Raji (cell line): ENCODE measurements around the gene PAK5.

Experiments
- POLR2A ChIP-seq: IDR thresholded peaks from 2 replicates; pipeline ENCODE4 v1.6.1; 2011; ENCODE audit warnings: low read depth, low read length, control low read depth; ENCODE audit not compliant: insufficient read depth

Gene PAK5

DNA sequence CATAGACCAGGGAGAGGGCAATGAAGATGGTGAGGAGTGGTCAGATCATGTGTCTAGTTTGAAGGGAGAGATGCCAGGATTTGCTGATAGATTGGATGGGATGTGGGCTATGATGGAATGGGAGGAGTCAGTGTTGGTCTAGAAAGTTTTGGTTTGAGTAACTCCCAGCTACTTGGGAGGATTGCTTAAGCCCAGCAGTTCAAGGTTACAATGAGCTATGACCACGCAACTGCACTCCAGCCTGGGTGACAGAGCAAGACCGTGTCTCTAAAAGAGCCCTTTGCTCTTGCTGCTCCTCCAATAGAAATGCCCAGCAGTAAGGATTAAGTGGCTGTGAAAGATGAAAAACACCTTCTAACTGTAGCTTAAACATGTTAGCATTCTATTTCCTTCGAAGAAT lies 342.7 kb downstream of the PAK5 start:
- TF ChIP-seq POLR2A: no peak

DNA sequence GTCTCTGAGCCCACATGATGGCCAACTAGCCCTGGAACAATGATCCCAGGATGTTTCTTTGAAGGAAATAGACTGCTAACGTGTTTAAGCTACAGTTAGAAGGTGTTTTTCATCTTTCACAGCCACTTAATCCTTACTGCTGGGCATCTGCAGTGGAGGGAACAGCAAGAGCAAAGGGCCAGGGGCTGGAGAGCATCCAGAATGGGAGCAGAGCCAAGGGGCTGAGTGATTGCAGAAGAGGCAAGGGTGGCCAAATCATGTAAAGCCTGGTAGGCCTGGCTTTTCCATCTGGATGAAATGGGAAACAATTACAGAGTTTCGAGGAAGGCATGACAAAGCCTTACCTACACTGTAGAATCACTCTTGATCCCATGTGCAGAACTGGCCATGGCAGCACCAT lies 343.2 kb downstream of the PAK5 start:
- no peak for TF ChIP-seq POLR2A

GRCh38 chr20:9493803-9494202 lies 345.1 kb downstream of the PAK5 start:
- TF ChIP-seq POLR2A: no peak

DNA sequence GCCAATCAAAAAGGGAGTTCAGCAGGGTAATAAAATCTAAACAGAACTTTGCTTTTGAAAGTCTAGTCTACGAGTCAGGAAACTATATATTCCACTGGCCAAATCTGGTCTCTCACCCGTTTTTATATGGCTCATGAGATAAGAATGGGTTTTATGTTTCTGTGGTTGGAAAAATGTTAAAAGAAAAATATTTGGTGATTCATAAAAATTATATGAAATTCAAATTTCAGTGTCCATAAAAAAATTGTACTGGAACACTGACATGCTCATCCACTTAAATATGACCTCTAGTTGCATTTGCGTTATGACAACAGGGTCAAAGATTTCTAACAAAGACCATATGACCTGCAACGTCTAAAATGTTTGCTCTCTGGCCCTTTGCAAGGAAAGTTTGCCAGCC lies 346.8 kb downstream of the PAK5 start:
- TF ChIP-seq POLR2A: no peak

- TF ChIP-seq POLR2A: no peak
Measured at GRCh38 chr20:9491324-9491723, 347.6 kb downstream of the PAK5 start.

DNA sequence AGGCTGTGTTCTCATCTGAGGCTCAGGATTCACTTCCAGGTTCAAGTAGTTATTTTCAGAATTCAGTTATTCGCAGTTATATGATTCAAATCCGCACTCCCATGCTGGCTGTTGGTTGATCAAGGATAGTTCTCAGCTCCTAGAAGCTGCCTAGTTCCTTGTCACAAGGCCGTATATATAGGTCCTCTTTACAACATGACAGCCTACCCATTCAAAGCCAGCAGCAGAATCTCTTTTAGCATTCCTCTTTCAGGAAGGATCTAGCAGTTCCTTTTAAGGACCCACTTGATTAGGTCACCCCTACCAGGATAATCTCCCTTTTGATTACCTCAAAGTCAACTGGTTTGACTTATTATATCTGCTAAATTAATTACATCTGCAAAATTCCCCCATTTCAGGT lies 348.2 kb downstream of the PAK5 start:
- no peak for TF ChIP-seq POLR2A

DNA sequence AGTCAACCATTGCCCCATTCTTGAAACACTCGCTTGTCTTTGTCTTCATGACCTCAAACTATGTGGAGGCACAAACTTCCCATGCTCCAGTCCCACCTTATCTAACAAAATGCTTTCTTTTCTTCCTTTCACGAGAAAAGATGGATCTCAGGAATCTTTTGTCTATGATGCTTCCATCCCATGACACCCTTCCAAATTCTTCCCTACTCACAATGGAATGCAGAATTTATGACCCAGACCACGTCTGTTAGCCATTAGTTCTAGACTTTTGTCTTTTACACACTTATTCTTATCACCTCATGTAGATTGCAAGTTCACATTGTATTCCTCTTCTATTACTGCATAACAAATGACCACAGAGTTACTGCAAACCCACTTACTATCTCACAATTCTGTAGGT lies 348.7 kb downstream of the PAK5 start:
- no peak for TF ChIP-seq POLR2A

- TF ChIP-seq POLR2A: no peak
Measured at GRCh38 chr20:9488063-9488462, 350.8 kb downstream of the PAK5 start.
